LNCaP clone FGC (cell line): ENCODE results near the gene NAV3.

Experiments used
- DNase-seq: peaks from one replicate; pipeline ENCODE4 v3.0.0-alpha.2; 2011; ENCODE audit warnings: low read depth
- H3K4me3 ChIP-seq: 2 replicates; pipeline ENCODE4 v1.5.1; 2011; ENCODE audit warnings: mild to moderate bottlenecking, low read depth, low read length, control low read depth
- TF ChIP-seq, protein P1 (sequence below): IDR thresholded peaks from 2 replicates; pipeline ENCODE4 v1.5.1; 2012; ENCODE audit warnings: mild to moderate bottlenecking; ENCODE audit not compliant: control insufficient read depth, insufficient read depth; ENCODE audit errors: extremely low read depth

NAV3 gene

DNA sequence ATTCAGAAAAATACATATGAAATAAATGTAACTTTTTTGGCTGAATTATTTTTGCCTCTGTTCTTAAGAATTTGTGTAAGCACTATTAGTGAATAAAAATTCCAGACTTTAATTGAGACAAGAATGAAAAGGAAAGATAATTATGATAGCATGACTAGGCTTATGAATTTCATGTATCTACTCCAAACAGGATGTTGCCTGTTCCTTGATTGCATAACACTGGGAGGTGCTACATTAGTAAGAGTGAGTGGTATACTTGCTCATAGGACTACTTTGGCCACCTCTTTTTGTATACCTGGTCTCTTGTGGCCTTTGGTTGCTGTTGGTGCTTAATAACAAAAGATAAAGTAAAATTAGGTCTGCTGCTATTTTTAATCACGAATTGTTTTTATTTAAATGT is 112.8 kb downstream of the NAV3 start:
- H3K4me3 ChIP-seq, result no peak overlapping the region
- DNase-seq, result no peak
- TF ChIP-seq, protein P1, sequence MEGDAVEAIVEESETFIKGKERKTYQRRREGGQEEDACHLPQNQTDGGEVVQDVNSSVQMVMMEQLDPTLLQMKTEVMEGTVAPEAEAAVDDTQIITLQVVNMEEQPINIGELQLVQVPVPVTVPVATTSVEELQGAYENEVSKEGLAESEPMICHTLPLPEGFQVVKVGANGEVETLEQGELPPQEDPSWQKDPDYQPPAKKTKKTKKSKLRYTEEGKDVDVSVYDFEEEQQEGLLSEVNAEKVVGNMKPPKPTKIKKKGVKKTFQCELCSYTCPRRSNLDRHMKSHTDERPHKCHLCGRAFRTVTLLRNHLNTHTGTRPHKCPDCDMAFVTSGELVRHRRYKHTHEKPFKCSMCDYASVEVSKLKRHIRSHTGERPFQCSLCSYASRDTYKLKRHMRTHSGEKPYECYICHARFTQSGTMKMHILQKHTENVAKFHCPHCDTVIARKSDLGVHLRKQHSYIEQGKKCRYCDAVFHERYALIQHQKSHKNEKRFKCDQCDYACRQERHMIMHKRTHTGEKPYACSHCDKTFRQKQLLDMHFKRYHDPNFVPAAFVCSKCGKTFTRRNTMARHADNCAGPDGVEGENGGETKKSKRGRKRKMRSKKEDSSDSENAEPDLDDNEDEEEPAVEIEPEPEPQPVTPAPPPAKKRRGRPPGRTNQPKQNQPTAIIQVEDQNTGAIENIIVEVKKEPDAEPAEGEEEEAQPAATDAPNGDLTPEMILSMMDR, result no peak

DNA sequence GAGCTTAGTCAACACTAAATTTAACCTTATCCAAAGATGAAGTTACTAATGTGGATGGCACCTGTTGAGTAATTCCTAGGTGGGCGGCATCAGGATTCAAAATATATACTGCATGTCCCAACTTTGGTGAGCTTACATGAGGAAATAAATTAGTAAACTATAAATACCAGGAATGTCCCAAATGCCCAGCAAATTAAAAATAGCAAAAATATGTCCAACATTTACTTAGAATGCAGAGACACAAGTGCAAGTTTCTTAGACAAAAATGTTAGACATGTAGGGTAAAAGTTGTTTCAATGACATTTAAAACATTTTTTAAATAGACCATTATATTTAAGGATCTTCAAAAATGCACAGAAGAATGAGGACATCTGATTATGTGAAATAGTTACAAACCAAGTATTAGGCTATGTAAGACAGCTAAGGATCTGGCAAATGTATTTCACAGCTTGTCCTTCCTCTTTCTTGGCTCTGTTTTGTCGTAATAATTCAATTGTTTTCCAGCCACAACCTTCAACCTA is 115.9 kb downstream of the NAV3 start:
- H3K4me3 ChIP-seq, result no peak overlapping the region
- TF ChIP-seq, protein P1, result no peak
- no peak for DNase-seq

DNA sequence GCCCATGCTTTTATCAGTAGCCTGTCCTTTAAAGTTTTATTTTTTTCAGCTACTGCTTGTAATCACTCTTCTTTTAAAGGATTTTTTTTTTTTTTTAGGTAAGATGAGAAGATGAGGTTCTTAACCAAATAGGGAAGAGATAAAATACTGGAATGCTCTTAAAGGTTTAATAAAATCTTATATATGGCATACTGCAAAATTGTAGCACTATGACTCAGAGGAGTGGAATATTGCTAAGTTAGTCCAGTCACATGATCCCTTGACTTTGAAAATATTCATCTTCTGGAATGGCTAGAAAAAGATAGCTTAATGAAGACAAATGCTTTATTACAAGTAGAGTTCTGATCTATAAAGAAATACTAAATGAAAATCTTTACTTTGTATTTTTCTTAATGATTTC is 116.6 kb downstream of the NAV3 start:
- no peak overlapping the region for H3K4me3 ChIP-seq
- TF ChIP-seq, protein P1, result no peak
- no peak for DNase-seq

DNA sequence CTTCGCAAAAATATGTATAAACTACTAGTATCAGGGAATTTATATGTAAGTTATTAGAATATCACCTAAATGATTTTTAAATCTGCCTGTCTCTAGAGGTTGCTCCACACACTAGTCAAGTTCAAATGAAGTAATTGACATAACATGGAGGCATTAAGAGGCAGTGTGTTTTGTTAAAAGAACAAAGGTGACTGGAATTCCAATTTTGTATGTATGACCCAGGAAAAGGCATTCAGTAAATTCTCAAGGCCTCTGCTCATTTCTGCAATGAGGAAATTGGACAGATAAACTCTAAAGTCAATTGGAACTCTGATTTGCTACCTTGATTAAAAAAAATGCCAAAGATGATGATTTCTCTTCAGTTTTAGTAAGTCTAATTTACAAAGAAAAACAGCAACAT is 117.1 kb downstream of the NAV3 start:
- TF ChIP-seq, protein P1, result no peak
- H3K4me3 ChIP-seq, result no peak overlapping the region
- DNase-seq, result no peak

DNA sequence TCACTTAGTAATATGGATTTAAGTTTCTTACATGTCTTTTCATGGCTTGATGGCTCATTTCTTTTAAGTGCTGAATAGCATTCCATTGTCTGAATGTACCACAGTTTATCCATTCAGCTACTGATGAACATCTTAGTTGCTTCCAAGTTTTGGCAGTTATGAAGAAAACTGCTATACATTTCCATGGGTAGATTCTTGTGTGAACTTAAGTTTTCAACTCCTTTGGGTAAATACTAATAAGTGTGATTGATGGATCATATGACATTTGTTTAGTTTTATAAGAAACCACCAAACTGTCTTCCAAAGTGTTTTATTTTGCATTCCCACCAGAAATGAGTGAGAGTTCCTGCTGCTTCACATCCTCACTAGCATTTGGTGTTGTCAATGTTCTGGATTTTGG is 119.2 kb downstream of the NAV3 start:
- TF ChIP-seq, protein P1, result no peak
- no peak overlapping the region for H3K4me3 ChIP-seq
- DNase-seq, result no peak

DNA sequence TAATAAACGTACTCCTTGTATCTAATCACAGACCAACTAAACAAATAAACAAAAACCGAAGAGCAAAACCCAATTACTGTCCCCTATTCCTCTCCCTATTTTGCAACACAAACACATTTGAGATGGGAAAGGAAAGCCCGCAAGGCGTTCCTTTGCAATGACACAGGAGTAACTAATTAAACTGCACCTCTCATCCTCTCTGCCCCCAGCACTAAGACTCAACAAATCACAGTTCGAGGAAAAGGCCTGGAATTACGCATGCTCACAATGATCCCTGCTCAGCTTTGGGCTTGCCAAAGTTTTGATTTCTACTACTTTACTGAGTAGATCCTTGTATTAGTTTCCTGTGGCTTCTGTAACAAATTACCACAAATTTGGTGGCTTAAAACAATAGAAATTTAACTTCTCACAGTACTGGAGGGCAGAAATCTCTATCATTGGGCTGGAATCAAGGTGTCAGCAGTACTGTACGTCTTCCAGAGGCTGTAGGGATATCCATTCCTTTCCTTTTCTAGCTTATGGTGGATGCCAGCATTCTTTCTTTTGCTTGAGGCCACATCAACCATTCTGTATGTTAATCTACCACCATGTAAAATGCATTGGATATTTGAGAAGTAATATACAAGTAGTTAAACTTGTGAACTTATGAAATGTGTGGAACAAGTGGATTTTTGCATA is 123.0 kb downstream of the NAV3 start:
- DNase-seq, result no peak
- H3K4me3 ChIP-seq, result no peak overlapping the region
- TF ChIP-seq, protein P1, result no peak

DNA sequence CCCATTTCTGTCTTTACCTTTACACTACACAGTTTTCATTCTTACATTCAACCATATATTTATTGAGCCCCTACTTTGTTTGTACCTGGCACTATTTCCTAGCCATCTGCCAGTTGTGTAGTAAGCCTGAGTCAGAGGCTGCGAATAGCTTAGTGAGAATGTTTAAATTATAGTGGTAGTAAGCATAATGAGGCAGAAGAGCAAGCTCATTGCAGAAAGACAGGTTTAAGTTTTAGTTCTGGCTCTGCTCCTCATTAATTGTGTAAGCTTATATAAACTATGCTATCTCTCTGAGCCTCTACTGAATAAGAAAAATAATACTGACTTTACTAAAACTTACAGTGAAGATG is 123.5 kb downstream of the NAV3 start:
- H3K4me3 ChIP-seq, result no peak overlapping the region
- TF ChIP-seq, protein P1, result no peak
- no peak for DNase-seq
